Measurements from ENCODE around the gene DPYD. TPM values are rescaled to one million over a fixed set of nuclear protein-coding genes. Genes with fewer than 3 reads are reported as not detected.

DPYD gene
- total and polyA plus RNA-seq, 7 donors = 6.0 to 56.1 (median 40.2) TPM

GRCh38 chr1:97192872-97193572 lies 727.8 kb downstream of the DPYD start:
- Histone ChIP-seq H3K4me3 (no peak overlapping the region), H3K9me3 (no peaks in the 10 kb centered on the region), H3K27ac (peak overlapping the region in 2 of 4 donors; percentile 26 to 27), H3K4me1 (peaks cover 0 to 24% (median 6%) of the 10 kb centered on the region in 4 donors), H3K36me3 (peaks cover 0 to 17% (median 0%) of the 10 kb centered on the region in 4 donors), H3K27me3 (no peaks in the 10 kb centered on the region)
- no peak for DNase-seq
- 68 to 78% methylated on average over 4 of the region's 4 CpGs for WGBS, 2 donors
- TF ChIP-seq POLR2A (IDR thresholded peaks at IDR 0.05) (no peak), CTCF (IDR thresholded peaks at IDR 0.05) (no peak), EP300 (IDR thresholded peaks at IDR 0.05) (no peak), POLR2AphosphoS5 (IDR thresholded peaks at IDR 0.05) (no peak)
- intact Hi-C loops (cut with DNase I) = no loop called here

DNA sequence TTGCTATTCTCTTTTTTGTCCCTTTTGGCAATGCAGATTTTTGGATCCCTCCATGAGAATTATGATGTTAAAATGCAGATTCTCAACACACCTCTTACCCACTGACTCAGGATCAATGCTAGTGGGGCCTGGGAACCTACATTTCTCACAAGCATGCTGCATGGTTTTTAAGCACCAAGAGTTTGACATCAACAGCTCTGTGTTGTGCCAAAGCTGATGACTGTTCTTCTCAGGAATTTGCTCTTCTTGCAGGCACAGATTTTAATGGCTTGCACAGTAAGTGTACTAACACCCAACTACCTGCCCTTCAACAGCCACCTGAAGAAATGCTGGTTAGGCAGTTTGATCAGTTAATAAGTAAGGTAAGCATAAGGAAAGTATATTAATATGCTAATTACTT lies 730.5 kb downstream of the DPYD start:
- H3K9me3 ChIP-seq = no peaks in the 10 kb centered on the region
- peaks cover 0 to 24% (median 6%) of the 10 kb centered on the region in 4 donors for H3K4me1 ChIP-seq
- intact Hi-C loops (cut with DNase I) = no loop called here
- no peak for TF ChIP-seq POLR2A (IDR thresholded peaks at IDR 0.05)
- TF ChIP-seq EP300 (IDR thresholded peaks at IDR 0.05) = no peak
- no peak for TF ChIP-seq POLR2AphosphoS5 (IDR thresholded peaks at IDR 0.05)
- TF ChIP-seq CTCF (IDR thresholded peaks at IDR 0.05) = no peak
- H3K4me3 ChIP-seq = no peak overlapping the region
- peaks cover 0 to 17% (median 0%) of the 10 kb centered on the region in 4 donors for H3K36me3 ChIP-seq
- no peaks in the 10 kb centered on the region for H3K27me3 ChIP-seq
- DNase-seq = no peak
- no peak overlapping the region for H3K27ac ChIP-seq

GRCh38 chr1:97186381-97186780 lies 734.5 kb downstream of the DPYD start:
- Histone ChIP-seq H3K36me3 (peaks cover 0 to under 1% (median 0%) of the 10 kb centered on the region in 4 donors), H3K27me3 (no peaks in the 10 kb centered on the region), H3K4me3 (no peak overlapping the region), H3K9me3 (no peaks in the 10 kb centered on the region), H3K4me1 (peaks cover 0 to 10% (median 0%) of the 10 kb centered on the region in 4 donors), H3K27ac (no peak overlapping the region)
- intact Hi-C loops (cut with DNase I) = no loop called here
- TF ChIP-seq POLR2A (IDR thresholded peaks at IDR 0.05) = no peak
- 86 to 91% methylated on average over 6 of the region's 6 CpGs for WGBS, 2 donors
- no peak for DNase-seq

DNA sequence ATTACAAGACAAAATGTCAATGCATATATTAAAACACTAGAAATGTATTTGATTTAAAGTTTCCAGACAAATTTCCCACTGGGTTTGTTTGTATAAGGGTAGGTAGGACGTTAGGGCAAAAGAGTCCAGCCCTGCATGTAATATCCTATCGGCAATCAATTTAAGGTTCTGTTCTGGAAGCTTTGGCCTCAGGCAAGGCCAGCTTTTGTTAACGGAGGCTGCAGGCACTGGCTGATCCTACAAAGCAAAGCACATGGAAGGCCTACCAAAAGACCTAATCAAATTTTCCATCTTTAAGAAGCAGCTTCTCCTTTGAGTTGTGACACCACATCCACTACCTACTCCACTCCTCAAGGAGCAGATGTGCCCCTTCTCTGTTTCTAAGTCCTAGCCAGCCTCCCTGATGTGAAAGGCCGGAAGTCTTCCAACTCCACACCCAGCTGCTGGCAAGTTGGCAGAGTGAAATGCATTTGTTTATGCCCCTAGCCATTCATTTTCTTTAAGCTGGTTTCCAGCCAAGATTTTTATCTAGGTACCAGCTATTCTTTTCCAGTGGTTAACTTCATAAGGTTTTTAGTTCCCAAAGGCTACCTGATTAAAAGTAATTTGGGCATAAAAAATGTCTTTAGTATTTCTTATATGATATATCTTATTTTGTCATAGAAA lies 746.7 kb downstream of the DPYD start:
- Histone ChIP-seq H3K4me1 (no peaks in the 10 kb centered on the region), H3K4me3 (no peak overlapping the region), H3K27ac (no peak overlapping the region), H3K9me3 (no peaks in the 10 kb centered on the region), H3K36me3 (no peaks in the 10 kb centered on the region), H3K27me3 (no peaks in the 10 kb centered on the region)
- 64 to 78% methylated on average over 4 of the region's 4 CpGs for WGBS, 2 donors
- TF ChIP-seq POLR2A (IDR thresholded peaks at IDR 0.05) = no peak
- TF ChIP-seq EP300 (IDR thresholded peaks at IDR 0.05) = no peak
- no peak for TF ChIP-seq POLR2AphosphoS5 (IDR thresholded peaks at IDR 0.05)
- TF ChIP-seq CTCF (IDR thresholded peaks at IDR 0.05) = no peak
- intact Hi-C loops (cut with DNase I) = no loop called here
- DNase-seq = no peak

GRCh38 chr1:97170300-97170699 lies 750.5 kb downstream of the DPYD start:
- Histone ChIP-seq H3K36me3 (no peaks in the 10 kb centered on the region), H3K9me3 (no peaks in the 10 kb centered on the region), H3K4me3 (no peak overlapping the region), H3K27me3 (no peaks in the 10 kb centered on the region), H3K27ac (no peak overlapping the region), H3K4me1 (no peaks in the 10 kb centered on the region)
- intact Hi-C loops (cut with DNase I) = no loop called here
- DNase-seq = no peak
- 59 to 72% methylated on average over 2 of the region's 2 CpGs for WGBS, 2 donors
- TF ChIP-seq POLR2AphosphoS5 (IDR thresholded peaks at IDR 0.05) = no peak
- no peak for TF ChIP-seq POLR2A (IDR thresholded peaks at IDR 0.05)
- TF ChIP-seq EP300 (IDR thresholded peaks at IDR 0.05) = no peak
- TF ChIP-seq CTCF (IDR thresholded peaks at IDR 0.05) = no peak

Data from sigmoid colon (tissue), 7 donors.